Stimulated activated CD4-positive, alpha-beta T cell treated with anti-CD3 and anti-CD28 coated beads, Interleukin-4, amount 100 ng/mL, for 48 hours (primary cell): Measurements from ENCODE around the gene LSAMP.

Experiments used
- DNase-seq, 2 donors: peaks; one replicate each; pipeline ENCODE4 v3.0.0-alpha.2; 2020; ENCODE audit warnings: low read depth in 2 of 2

Gene LSAMP

DNA sequence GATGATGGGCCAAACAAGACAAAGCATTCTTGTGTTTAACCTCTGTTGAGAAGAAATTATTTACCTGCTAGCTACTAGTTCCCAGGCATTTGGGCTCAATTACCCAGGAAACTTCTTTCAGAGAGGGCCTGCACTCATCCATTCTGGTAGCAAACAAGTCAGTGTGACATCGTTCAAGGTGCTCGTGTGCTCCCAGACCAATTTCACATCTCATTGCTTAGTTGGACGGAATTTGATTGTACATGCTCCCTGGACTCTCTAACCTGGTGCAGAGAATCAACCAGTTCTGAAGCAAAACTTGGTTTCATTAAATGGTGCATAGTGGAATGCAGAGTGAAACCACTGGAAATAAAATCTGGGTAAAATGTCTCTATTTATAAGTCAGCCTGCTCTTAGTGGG lies 392.7 kb downstream of the LSAMP start:
- no peak for DNase-seq

- DNase-seq: no peak
Measured at GRCh38 chr3:116051586-116051985, 393.7 kb downstream of the LSAMP start.

DNA sequence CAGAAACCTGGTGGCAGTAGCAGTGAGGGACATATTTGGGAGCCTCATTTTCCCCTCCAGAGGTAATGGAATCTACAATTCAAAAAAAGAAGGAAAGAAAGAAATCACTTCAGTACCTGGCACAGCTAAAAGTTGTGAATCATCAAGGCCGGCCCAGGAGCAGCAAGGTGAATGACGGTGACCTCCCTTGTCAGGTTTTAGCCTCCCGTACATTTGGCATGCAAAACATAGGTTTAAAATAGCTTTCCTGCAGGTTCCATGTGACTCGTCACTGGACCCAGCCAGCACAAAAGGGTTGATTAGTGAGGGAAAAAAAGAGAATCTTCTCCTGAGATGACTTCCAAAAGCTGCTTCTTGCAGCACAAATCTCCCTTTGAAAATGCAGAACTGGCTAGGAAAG lies 394.2 kb downstream of the LSAMP start:
- no peak for DNase-seq

- DNase-seq: no peak
Measured at GRCh38 chr3:116050311-116050915, 394.9 kb downstream of the LSAMP start.

- DNase-seq: no peak
Measured at GRCh38 chr3:116048991-116049390, 396.3 kb downstream of the LSAMP start.

GRCh38 chr3:116046350-116046749 lies 398.9 kb downstream of the LSAMP start:
- DNase-seq: no peak

DNA sequence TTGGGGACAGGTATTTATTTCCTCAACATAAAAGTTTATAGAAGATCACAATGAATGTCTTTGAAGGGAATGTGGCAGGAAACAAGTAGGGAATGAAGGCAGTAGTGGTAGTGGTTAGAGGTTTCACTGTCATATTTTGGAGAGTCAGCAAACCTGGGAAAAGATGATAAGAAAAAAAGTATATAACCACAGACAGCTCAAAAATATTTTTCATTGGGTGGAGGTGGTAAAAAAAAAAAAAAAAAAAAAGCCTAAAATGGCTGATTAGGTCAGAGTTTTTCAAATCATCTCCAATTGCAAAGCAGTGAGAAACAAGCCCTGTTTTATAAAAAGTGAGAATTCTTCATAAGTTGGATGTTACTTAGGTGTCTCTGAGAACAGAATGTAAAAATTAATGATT lies 400.0 kb downstream of the LSAMP start:
- no peak for DNase-seq

- DNase-seq: no peak
Measured at GRCh38 chr3:116040152-116040551, 405.1 kb downstream of the LSAMP start.

GRCh38 chr3:116039651-116039985 lies 405.7 kb downstream of the LSAMP start:
- DNase-seq: no peak

- DNase-seq: no peak
Measured at GRCh38 chr3:116038968-116039650, 406.2 kb downstream of the LSAMP start.

DNA sequence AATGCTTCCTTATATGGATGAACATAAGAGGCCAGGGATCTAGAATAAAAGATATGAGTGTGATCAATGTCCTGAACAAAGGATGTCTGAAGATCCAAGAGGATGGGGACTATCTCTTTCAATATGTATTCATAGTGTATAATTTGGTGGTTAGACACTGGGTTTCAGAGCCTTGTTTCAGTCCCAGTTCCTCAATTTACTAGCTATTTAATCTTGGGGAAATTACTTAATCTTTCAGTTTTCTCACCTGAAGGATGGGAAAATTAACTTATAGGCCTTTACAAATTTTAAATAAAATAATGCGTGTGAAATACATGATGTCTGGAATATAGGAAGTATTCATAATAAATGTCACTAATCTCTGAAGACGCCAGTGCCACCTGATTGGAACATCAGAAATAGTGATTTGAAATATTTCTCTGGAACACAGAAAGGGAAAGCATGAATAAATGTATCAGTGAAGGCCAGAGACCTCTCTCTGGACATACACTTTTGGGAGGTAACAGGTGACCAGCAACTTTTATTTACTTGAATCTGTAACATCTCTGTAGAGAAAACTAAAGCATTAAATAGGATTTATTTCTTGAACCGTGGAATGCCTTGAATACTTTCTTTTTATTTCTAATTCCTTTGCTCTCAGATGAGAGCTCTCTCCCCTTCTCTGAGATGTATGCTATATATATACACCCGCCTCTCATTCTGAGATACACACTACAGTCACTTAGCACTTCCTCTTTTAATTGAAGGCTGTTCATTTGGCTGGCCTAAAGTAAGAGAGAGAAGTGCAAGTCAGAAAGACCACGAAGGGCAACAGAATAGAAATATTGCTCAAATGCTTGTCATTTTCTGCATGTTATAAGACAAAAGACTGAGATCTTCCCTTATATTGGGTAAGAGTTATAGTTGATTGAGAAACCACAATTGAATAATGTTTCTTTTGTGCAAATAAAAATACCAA lies 407.1 kb downstream of the LSAMP start:
- no peak for DNase-seq

- no peak for DNase-seq
Measured at GRCh38 chr3:116035429-116035828, 409.9 kb downstream of the LSAMP start.

DNA sequence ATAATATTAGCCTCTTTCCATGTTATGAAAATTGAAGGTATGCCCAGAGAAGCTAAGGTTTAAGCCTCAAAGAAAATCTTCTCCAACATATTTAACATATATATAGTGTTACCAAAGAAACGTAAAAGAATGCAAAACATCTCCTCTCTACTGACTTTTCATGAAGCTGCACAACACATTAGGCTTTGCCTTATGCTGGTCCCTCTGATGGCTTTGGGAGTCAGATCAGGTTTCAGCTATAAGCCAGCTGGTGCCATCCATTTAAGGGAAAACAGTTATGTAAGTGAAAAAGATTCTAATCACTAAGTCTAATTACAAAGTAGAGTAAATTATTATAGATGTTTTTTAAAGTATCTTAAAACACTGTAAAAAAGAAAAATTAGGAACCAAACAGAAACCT lies 410.5 kb downstream of the LSAMP start:
- no peak for DNase-seq

- no peak for DNase-seq
Measured at GRCh38 chr3:116034086-116034485, 411.2 kb downstream of the LSAMP start.

DNA sequence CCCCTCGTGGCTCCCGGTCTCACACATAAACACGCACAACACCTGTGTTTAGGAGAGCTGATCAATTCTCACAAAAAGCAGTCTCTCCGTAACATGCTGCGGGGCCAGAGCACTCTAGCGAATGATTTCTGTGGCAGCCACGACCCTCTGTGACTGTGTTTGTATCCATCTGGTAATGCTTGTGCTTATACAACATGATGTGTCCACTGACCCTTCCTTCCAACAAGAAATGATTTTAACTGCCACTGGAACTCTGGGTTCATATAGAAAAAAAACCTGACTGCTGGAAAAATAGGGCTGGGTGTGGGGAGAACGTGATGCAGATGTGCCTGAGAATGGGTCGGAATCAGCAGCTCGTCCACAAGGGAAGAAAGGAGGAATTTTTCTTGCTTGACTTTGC lies 411.8 kb downstream of the LSAMP start:
- DNase-seq: no peak

- no peak for DNase-seq
Measured at GRCh38 chr3:116032176-116032575, 413.1 kb downstream of the LSAMP start.

DNA sequence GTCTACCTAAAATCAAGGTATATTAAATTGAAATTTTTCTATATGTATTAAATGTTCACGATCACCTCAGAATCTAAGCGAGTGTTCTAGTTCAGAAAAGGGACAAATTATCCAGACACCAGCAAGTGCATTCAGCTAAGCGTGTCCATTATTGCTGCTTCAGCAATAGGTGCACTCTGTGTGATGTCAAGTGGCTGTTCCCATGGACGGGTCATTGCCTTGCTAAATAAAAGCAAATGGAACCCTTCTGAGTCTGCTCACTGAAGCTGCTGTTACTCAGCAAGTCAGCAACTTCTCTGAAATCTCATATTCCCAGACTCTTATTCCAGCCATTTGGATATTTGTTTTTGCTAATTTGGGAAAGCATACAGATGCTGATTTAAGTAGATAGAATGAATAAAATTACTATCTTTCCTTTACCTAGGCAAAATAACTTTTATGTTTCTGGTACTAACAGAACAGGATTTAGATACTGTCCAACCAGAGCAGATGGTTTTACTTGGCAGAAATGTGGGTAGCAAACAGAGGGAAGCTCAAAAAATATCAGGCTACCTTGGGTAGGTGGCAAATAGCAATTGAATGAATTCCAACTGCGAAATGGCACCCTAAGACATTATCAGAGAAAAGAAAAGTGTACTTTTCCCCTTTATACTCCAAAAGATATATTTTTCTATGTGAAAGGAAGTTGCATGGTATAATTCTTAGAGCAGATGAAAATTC lies 415.0 kb downstream of the LSAMP start:
- DNase-seq: no peak

- no peak for DNase-seq
Measured at GRCh38 chr3:116029266-116029665, 416.0 kb downstream of the LSAMP start.

- DNase-seq: no peak
Measured at GRCh38 chr3:116028157-116028556, 417.1 kb downstream of the LSAMP start.

DNA sequence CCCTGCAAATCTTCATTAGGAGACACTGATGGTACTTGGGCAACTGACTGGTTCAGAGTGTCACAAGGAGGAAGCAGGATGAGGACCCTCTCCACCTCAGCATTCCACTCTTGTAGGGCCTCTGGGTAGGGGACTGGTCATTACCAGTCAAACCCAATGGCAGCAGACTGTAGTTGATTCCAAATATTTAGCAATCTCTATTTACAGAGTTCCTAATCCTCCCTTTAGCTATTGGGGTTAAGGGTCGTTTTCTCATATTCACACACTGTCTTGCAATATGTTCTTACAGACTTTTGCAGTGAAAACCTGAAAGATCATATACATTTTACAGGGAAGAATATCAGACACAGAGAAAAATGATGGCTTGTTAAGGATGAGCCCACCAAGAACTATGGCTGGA lies 424.3 kb downstream of the LSAMP start:
- DNase-seq: no peak

DNA sequence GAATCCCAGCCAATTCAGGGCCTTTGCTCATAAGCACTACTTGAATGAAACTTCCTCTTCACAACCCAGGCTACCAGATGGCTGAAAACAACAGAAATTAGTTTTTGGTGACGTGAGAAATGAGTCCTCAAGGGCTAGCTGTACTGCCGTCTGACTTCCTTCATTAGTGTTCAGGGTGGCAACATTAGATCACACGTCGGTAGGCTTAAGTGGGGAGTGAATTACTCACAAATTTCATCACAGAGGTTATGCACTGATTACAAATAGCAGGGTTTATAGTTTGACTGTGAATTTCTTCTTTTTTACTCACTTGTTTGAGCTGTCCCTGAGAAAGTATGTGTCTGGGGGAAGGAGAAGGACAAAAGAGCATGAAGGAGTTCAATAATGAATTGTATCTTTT lies 424.8 kb downstream of the LSAMP start:
- no peak for DNase-seq

DNA sequence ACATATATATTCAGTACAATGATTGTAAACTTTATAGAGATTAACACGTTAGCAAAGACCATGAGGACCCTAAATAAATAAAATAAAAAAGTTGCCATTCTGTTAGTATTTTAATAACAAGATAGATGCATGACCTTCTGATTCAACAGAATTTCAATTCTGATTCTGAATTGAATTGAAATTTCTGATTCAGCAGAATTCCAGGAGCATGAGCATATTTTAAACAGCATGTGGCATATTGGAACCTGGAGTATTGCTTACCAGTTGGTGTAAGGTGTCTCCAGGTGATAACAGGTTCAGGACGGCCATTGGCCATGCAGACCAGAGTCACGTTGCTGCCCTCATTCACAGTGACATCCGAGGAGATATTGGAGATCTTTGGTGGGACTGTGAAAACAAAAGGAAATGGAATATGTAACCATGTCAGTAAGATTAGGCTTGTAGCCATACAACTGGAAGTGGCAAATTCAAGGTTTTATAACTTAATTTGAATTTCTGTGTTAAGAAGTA lies 426.0 kb downstream of the LSAMP start:
- DNase-seq: no peak
